HL-60 (cell line): Measurements from ENCODE around the gene STXBP1.

Experiments used
- DNase-seq, 2 experiments: peaks; one replicate each; pipeline ENCODE4 v3.0.0-alpha.2; 2010 to 2020; ENCODE audit warnings: low read depth in 1 of 2, low spot score in 1 of 2
- H3K27ac ChIP-seq: fragments of 250-450 bp; sonication (Bioruptor Pico); replicated peaks from 2 replicates; pipeline ENCODE4 v1.5.1; 2020; ENCODE audit warnings: mild to moderate bottlenecking, moderate library complexity
- H3K27me3 ChIP-seq: fragments of 250-450 bp; sonication (Bioruptor Pico); 2 replicates; pipeline ENCODE4 v1.5.1; 2021; ENCODE audit warnings: mild to moderate bottlenecking, moderate library complexity; ENCODE audit not compliant: insufficient read depth, poor library complexity, severe bottlenecking
- H3K4me3 ChIP-seq: replicated peaks from 2 replicates; pipeline ENCODE4 v1.5.1; 2011; ENCODE audit warnings: mild to moderate bottlenecking, control low read depth, low read length; ENCODE audit not compliant: insufficient read depth
- CTCF ChIP-seq: IDR thresholded peaks from one replicate; pipeline ENCODE4 v1.5.1; 2011; ENCODE audit warnings: low read length, control low read depth, inconsistent platforms; ENCODE audit not compliant: insufficient read depth
- GABPA ChIP-seq: IDR thresholded peaks from 2 replicates; pipeline ENCODE4 v1.6.1; 2012; ENCODE audit warnings: low read depth
- POLR2AphosphoS5 ChIP-seq: IDR thresholded peaks from 2 replicates; pipeline ENCODE4 v1.6.1; 2012; ENCODE audit warnings: low read depth
- REST ChIP-seq: IDR thresholded peaks from 2 replicates; pipeline ENCODE4 v1.6.1; 2012; ENCODE audit warnings: low read depth; ENCODE audit not compliant: insufficient replicate concordance
- SPI1 ChIP-seq: IDR thresholded peaks from 2 replicates; pipeline ENCODE4 v1.6.1; 2012; ENCODE audit warnings: low read depth, mild to moderate bottlenecking, borderline replicate concordance

STXBP1 gene

GRCh38 chr9:127729522-127730256, 117.6 kb downstream of the STXBP1 start:
- no peak for TF ChIP-seq CTCF
- TF ChIP-seq REST, result no peak
- no peak for TF ChIP-seq SPI1
- TF ChIP-seq GABPA, result no peak
- no peak for TF ChIP-seq POLR2AphosphoS5
- H3K27me3 ChIP-seq, result no peaks in the 10 kb centered on the region
- no peak overlapping the region for H3K27ac ChIP-seq
- DNase-seq, result no peak
- H3K4me3 ChIP-seq, result no peak overlapping the region

- Histone ChIP-seq H3K4me3 (no peak overlapping the region), H3K27ac (no peak overlapping the region), H3K27me3 (no peaks in the 10 kb centered on the region)
- no peak for DNase-seq
- TF ChIP-seq GABPA, result no peak
- no peak for TF ChIP-seq CTCF
- no peak for TF ChIP-seq REST
- TF ChIP-seq POLR2AphosphoS5, result no peak
These were observed 118.2 kb downstream of the STXBP1 start for GRCh38 chr9:127730262-127730661.

GRCh38 chr9:127730799-127731410, 118.8 kb downstream of the STXBP1 start:
- H3K27ac ChIP-seq, result no peak overlapping the region
- TF ChIP-seq SPI1 (no peak), GABPA (no peak), CTCF (no peak), POLR2AphosphoS5 (no peak), REST (no peak)
- no peak for DNase-seq
- no peak overlapping the region for H3K4me3 ChIP-seq
- H3K27me3 ChIP-seq, result no peaks in the 10 kb centered on the region
